A673 (cell line): ENCODE measurements around the gene SPACA7. TPM values are rescaled to one million over a fixed set of nuclear protein-coding genes. Genes with fewer than 3 reads are reported as not detected.

Source experiments
- BruUV-seq: library from RNA; stranded (reverse); fragments of 400-500 nt; replicated peaks from 2 replicates; lab custom pipeline; 2021; lab: Mats Ljungman, UMichigan
- CTCF ChIA-PET: fragments of 300-600 bp; sonication (Branson Sonifier 250); formaldehyde crosslinking; loops from one replicate; lab custom pipeline; 2022; ENCODE audit warnings: antibody characterized with exemption; lab: Charles Lee
- POLR2A ChIA-PET: fragments of 300-600 bp; sonication (Branson Sonifier 250); formaldehyde crosslinking; loops from one replicate; lab custom pipeline; 2022; ENCODE audit warnings: antibody characterized with exemption; ENCODE audit not compliant: low non-redundant PET; lab: Charles Lee
- DNase-seq: peaks from one replicate; pipeline ENCODE4 v3.0.0-alpha.2; 2015; ENCODE audit warnings: low spot score
- H3K27ac ChIP-seq: fragments of 200-600 bp; sonication (generic); 2 replicates; pipeline ENCODE4 v1.5.1; 2016; ENCODE audit warnings: mixed run types, low read depth, mild to moderate bottlenecking, mixed read lengths, antibody characterized with exemption, low read length; ENCODE audit not compliant: poor library complexity, severe bottlenecking
- H3K27me3 ChIP-seq: fragments of 200-600 bp; sonication (generic); replicated peaks from 2 replicates; pipeline ENCODE4 v1.6.1; 2017; ENCODE audit warnings: mixed run types, low read depth, mild to moderate bottlenecking, mixed read lengths, antibody characterized with exemption, low read length; ENCODE audit not compliant: insufficient read depth, poor library complexity
- H3K36me3 ChIP-seq: fragments of 200-600 bp; sonication (generic); 2 replicates; pipeline ENCODE4 v1.6.1; 2016; ENCODE audit warnings: mixed run types, mild to moderate bottlenecking, mixed read lengths, antibody characterized with exemption, low read length; ENCODE audit not compliant: insufficient read depth, poor library complexity, severe bottlenecking
- H3K4me1 ChIP-seq: fragments of 200-600 bp; sonication (generic); 2 replicates; pipeline ENCODE4 v1.6.1; 2017; ENCODE audit warnings: mixed run types, mild to moderate bottlenecking, mixed read lengths, antibody characterized with exemption, low read length; ENCODE audit not compliant: insufficient read depth, poor library complexity, severe bottlenecking
- H3K4me3 ChIP-seq: fragments of 200-600 bp; sonication (generic); 2 replicates; pipeline ENCODE4 v1.5.1; 2016; ENCODE audit warnings: low read depth, mixed run types, mild to moderate bottlenecking, mixed read lengths, low read length; ENCODE audit not compliant: poor library complexity, severe bottlenecking
- H3K9me3 ChIP-seq: fragments of 200-600 bp; sonication (generic); 2 replicates; pipeline ENCODE4 v1.6.1; 2016; ENCODE audit warnings: mixed run types, low read depth, mild to moderate bottlenecking, mixed read lengths, antibody characterized with exemption, low read length; ENCODE audit not compliant: poor library complexity, severe bottlenecking
- EZH2 ChIP-seq: fragments of 200-600 bp; sonication (generic); IDR thresholded peaks from 2 replicates; pipeline ENCODE4 v1.6.1; 2017; ENCODE audit warnings: borderline replicate concordance, low read depth, mild to moderate bottlenecking, mixed read lengths, antibody characterized with exemption, low read length; ENCODE audit not compliant: poor library complexity, severe bottlenecking
- intact Hi-C: fragments of 100-400 bp; cut with micrococcal nuclease; formaldehyde crosslinking; loops from one replicate; pipeline ENCODE4 v1.10.0; 2022; ENCODE audit not compliant: unreplicated experiment
- total RNA-seq: library from RNA; stranded (reverse); gene quantifications from 2 replicates; pipeline ENCODE4 v1.2.3, GENCODE V29; 2021
- TF ChIP-seq, protein P1 (sequence below): fragments of 300-800, 200-600 bp; sonication (generic); conservative IDR thresholded peaks from 2 replicates; pipeline ENCODE4 v1.5.1; 2017; ENCODE audit warnings: low read depth, mild to moderate bottlenecking, antibody characterized with exemption, low read length, moderate library complexity, mixed read lengths

SPACA7 gene
- total RNA-seq, 1 experiment from 2014 or later: not detected

DNA sequence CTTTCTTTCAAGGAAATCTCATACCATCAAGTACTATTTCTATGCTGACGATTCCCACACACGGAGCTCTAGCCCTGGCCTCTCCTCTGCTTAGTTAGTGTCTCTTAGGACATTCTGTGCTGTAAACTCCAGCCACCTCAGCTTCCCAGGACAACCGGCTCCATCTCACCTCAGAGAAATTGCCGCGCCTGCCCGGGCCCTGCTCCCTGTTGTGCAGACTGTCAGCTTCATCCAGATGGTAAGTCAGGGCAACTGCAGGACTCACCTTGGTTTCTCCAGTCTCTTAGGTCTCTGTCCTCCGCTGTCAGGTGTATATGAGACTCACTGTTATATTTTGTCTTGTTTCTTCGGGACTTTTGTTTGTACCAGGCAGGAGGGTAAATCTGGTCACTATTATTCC is 98.7 kb downstream of the SPACA7 start:
- CTCF ChIA-PET: no interaction called here
- no peaks in the 10 kb centered on the region for H3K36me3 ChIP-seq
- intact Hi-C loops: no loop called here
- no peaks in the 10 kb centered on the region for H3K27me3 ChIP-seq
- no peaks in the 10 kb centered on the region for H3K4me1 ChIP-seq
- no peak for DNase-seq
- no peak overlapping the region for H3K4me3 ChIP-seq
- no peak overlapping the region for H3K27ac ChIP-seq
- POLR2A ChIA-PET: no interaction called here
- no peaks in the 10 kb centered on the region for H3K9me3 ChIP-seq
- TF ChIP-seq EZH2: no peak
- TF ChIP-seq, protein P1, sequence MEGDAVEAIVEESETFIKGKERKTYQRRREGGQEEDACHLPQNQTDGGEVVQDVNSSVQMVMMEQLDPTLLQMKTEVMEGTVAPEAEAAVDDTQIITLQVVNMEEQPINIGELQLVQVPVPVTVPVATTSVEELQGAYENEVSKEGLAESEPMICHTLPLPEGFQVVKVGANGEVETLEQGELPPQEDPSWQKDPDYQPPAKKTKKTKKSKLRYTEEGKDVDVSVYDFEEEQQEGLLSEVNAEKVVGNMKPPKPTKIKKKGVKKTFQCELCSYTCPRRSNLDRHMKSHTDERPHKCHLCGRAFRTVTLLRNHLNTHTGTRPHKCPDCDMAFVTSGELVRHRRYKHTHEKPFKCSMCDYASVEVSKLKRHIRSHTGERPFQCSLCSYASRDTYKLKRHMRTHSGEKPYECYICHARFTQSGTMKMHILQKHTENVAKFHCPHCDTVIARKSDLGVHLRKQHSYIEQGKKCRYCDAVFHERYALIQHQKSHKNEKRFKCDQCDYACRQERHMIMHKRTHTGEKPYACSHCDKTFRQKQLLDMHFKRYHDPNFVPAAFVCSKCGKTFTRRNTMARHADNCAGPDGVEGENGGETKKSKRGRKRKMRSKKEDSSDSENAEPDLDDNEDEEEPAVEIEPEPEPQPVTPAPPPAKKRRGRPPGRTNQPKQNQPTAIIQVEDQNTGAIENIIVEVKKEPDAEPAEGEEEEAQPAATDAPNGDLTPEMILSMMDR: no peak
- BruUV-seq: no TSS peak

DNA sequence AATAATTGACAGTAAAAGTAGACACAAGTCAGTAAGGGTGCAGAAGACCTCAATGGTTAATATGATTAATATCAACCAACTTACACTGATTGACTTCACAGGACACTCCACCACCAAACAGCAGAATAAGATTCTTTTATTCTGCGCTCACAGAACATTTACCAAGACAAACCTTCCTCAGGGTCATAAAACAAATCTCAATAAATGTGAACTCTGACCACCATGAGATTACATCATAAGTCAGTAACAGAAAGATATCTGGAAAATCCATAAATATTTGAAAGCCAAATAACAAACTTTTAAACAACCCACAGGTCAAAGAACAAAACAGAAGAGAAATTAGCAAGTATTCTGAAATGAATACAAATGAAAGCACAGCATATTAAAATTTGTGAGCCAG is 99.7 kb downstream of the SPACA7 start:
- intact Hi-C loops: no loop called here
- TF ChIP-seq, protein P1: no peak
- TF ChIP-seq EZH2: no peak
- H3K9me3 ChIP-seq: no peaks in the 10 kb centered on the region
- CTCF ChIA-PET: no interaction called here
- no peaks in the 10 kb centered on the region for H3K27me3 ChIP-seq
- POLR2A ChIA-PET: no interaction called here
- H3K36me3 ChIP-seq: no peaks in the 10 kb centered on the region
- no peak overlapping the region for H3K4me3 ChIP-seq
- no peak for DNase-seq
- no peak overlapping the region for H3K27ac ChIP-seq
- no TSS peak for BruUV-seq
- H3K4me1 ChIP-seq: no peaks in the 10 kb centered on the region

DNA sequence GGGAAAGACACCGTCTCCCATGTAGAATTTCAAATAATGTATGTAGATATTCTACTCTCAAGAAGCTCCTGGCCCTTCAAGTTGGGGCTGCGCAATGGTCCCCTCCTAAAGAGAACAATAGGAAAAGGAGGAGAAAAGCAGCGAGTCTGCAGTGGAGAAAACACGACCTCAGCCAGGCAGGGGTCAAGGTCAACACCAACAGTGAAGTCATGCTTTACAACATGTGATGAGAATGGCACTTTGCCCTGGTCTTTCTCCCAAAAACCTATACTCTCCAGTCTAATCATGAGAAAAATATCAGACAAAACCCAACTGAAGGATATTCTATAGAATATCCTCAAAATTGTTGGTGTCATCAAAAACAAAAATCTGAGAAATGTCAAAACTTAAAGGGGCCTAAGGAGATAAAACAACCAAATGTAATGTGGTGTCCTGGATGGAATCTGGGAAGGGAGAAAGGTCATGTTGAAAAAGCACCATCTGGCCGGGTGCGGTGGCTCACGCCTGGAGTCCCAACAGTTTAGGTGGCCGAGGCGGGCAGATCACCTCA is 101.0 kb downstream of the SPACA7 start:
- TF ChIP-seq EZH2: no peak
- TF ChIP-seq, protein P1: no peak
- no peak for DNase-seq
- POLR2A ChIA-PET: no interaction called here
- H3K4me1 ChIP-seq: no peaks in the 10 kb centered on the region
- no peaks in the 10 kb centered on the region for H3K36me3 ChIP-seq
- CTCF ChIA-PET: no interaction called here
- no peaks in the 10 kb centered on the region for H3K9me3 ChIP-seq
- no peak overlapping the region for H3K4me3 ChIP-seq
- BruUV-seq: no TSS peak
- H3K27me3 ChIP-seq: no peaks in the 10 kb centered on the region
- intact Hi-C loops: no loop called here
- no peak overlapping the region for H3K27ac ChIP-seq
